ENCODE measurements around the gene LCP2. TPM values are rescaled to one million over a fixed set of nuclear protein-coding genes. Genes with fewer than 3 reads are reported as not detected.

LCP2 gene
- total and polyA plus RNA-seq, 10 of the 15 experiments (the other 5 are each of a cell fraction or from before 2014, with no cell fraction given) = 8.0 to 50.5 (median 20.6) TPM

GRCh38 chr5:170334626-170335025 lies 37.0 kb upstream of the LCP2 start:
- Histone ChIP-seq H4K20me1 (ENCODE audit: control insufficient read depth, insufficient read depth) (no peaks in the 10 kb centered on the region), H3K4me1 (ENCODE audit: control insufficient read depth, insufficient read depth, low read length) (peaks cover 54% of the 10 kb centered on the region), H3K27ac (ENCODE audit: control insufficient read depth, insufficient read depth) (no peak overlapping the region), H3K27me3 (replicated peaks in 1 of 2; ENCODE audit: control insufficient read depth in 2 of 2, insufficient read depth in 2 of 2, low read length in 1 of 2) (no peaks in the 10 kb centered on the region), H3K9me3 (replicated peaks; ENCODE audit: control insufficient read depth, insufficient read depth, low read length) (no peaks in the 10 kb centered on the region), H2AFZ (ENCODE audit: control insufficient read depth, low read depth, low read length) (no peak overlapping the region), H3K4me3 (no peak overlapping the region), H3K79me2 (ENCODE audit: control insufficient read depth, insufficient read depth, low read length) (no peaks in the 10 kb centered on the region), H3K36me3 (ENCODE audit: control insufficient read depth in 2 of 2, insufficient read depth in 2 of 2, low read length in 1 of 2) (no peaks in the 10 kb centered on the region), H3K4me2 (ENCODE audit: control insufficient read depth, insufficient read depth) (no peak overlapping the region), H3K9ac (ENCODE audit: control insufficient read depth, insufficient read depth, low read length) (no peak overlapping the region)
- ATAC-seq = no peak
- ChIA-PET POLR2A (interaction anchor here (1.0 to 5.9 kb wide), 7 partner anchors 13 to 68 kb away, joined by 3 to 169 read pairs (median 3); partner anchors contain the start of gene LCP2), RAD21 (ENCODE audit: unreplicated experiment) (interaction anchor here (1.2 to 5.9 kb wide), 7 partner anchors 16 to 108 kb away, joined by 4 to 274 read pairs (median 6); partner anchors contain the start of gene LCP2), CTCF (interaction anchor here (1.1 to 6.1 kb wide), 12 partner anchors 12 to 111 kb away, joined by 3 to 134 read pairs (median 8); partner anchors contain the start of gene LCP2), SMC1A (ENCODE audit: uncharacterized antibody, unreplicated experiment) (interaction anchor here (0.7 to 6.1 kb wide), 14 partner anchors 9 to 114 kb away, joined by 4 to 274 read pairs (median 8); partner anchors contain the start of gene LCP2)
- no peak for DNase-seq (ENCODE audit: low read depth, low spot score)
- 74% methylated on average over 5 of the region's 5 CpGs for WGBS (ENCODE audit: insufficient coverage, insufficient replicate concordance, low lambda C conversion rate, missing lambda C conversion rate)
- BruUV-seq (replicated peaks) = no TSS peak
- intact Hi-C loops (cut with micrococcal nuclease; ENCODE audit: unreplicated experiment) = loop anchor here (5.0 to 10.0 kb wide), 2 partner anchors 53 to 230 kb away; partner anchors contain the start of genes FOXI1 and KCNMB1
- TF ChIP-seq TAF1 (IDR thresholded peaks at IDR 0.05; ENCODE audit: borderline replicate concordance, low read depth, low read length) (no peak), GABPA (IDR thresholded peaks at IDR 0.05; ENCODE audit: low read depth) (no peak), NR2F1 (conservative IDR thresholded peaks at IDR 0.05) (no peak), NBN (IDR thresholded peaks at IDR 0.05) (no peak), RELA (IDR thresholded peaks at IDR 0.05; ENCODE audit: borderline replicate concordance, partially characterized antibody) (no peak), RBBP5 (conservative IDR thresholded peaks at IDR 0.05) (no peak), ZNF622 (IDR thresholded peaks at IDR 0.05) (no peak), FOS (IDR thresholded peaks at IDR 0.05; ENCODE audit: borderline replicate concordance, extremely low read depth, insufficient read length) (no peak)
- no peak for FAIRE-seq
- in situ Hi-C loops (cut with MboI) = loop anchor here (5.0 kb wide), 1 partner anchor 57 kb away; no protein-coding TSS in a partner anchor
